ENCODE data around the gene CDCA3.

- TF ChIP-seq CTCF (IDR thresholded peaks at IDR 0.05) (no peak), POLR2A (IDR thresholded peaks at IDR 0.05) (no peak)
Observed at GRCh38 chr12:6866163-6866919, 15.3 kb upstream of the CDCA3 start.

Measured in suprapubic skin (tissue), 3 donors.